A549 treated with Mapracorat at 1 μM for 4 hours (cell line): Measurements from ENCODE around the gene CNTNAP2. TPM values are rescaled to one million over a fixed set of nuclear protein-coding genes. Genes with fewer than 3 reads are reported as not detected.

Source experiments
- total RNA-seq: library from RNA; stranded (reverse); fragments of 200-300 nt; extraction: Qiagen RNA extraction; gene quantifications from 5 replicates; pipeline ENCODE4 v1.2.3, GENCODE V29; 2022

CNTNAP2 gene
- total RNA-seq = 0.03 to 0.04 TPM in 2 of 5 replicates, not detected in the others

GRCh38 chr7:146116521-146117222 is at the start of gene CNTNAP2:
Gene CNTNAP2 (plus strand): TSS chr7:146116801. CDS start chr7:146116877, 76 bp downstream.

